D721Med (cell line): ENCODE data around the gene NXF1.
"Not testable (repeated sequence)": the region's sequence is repeated elsewhere in the genome, so short reads cannot be mapped to it uniquely, and the experiment has no call there.

Source experiments
- DNase-seq: peaks from one replicate; pipeline ENCODE4 v3.0.0; 2011; ENCODE audit warnings: low spot score; ENCODE audit not compliant: insufficient read length
- FAIRE-seq: peaks from 2 replicates; lab custom pipeline; 2011; peaks lifted over from hg19 to GRCh38; lab: Jason Lieb, UNC
- TF ChIP-seq, protein P1 (sequence below): IDR thresholded peaks from 2 replicates; pipeline ENCODE4 v1.5.1; 2012; ENCODE audit warnings: mild to moderate bottlenecking, control low read depth; ENCODE audit not compliant: insufficient read depth; ENCODE audit errors: missing control alignments

Gene NXF1

DNA sequence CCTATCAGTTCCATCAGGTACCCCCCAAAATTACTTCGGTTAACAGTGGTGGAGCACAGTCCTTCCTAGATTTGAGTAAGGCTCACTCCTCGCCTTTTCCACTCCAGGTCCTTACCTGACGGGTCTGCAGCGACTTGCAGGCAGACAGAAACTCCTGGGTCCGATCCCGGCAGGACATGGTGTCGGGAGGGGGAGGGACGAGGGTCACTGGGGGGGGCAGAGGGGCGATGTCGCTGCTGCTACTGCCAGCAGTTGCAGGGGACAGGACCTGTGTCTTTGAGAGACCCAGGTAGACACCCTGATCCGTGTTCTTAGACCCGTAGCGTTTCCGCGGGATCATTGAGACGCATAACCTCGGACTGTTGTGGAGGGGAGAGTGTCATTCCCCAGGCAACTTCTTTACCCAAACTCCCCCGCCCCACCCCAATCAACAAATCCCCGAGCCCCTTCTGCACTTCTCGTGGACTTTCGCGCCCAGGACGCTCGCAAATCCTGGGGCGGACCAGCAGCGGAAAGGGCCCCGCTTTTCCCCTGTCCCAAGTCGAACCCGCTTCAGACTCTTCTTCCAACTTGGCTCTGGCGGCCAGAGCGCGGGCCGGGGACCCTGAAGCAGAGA is 25.8 kb upstream of the NXF1 start:
- TF ChIP-seq, protein P1, sequence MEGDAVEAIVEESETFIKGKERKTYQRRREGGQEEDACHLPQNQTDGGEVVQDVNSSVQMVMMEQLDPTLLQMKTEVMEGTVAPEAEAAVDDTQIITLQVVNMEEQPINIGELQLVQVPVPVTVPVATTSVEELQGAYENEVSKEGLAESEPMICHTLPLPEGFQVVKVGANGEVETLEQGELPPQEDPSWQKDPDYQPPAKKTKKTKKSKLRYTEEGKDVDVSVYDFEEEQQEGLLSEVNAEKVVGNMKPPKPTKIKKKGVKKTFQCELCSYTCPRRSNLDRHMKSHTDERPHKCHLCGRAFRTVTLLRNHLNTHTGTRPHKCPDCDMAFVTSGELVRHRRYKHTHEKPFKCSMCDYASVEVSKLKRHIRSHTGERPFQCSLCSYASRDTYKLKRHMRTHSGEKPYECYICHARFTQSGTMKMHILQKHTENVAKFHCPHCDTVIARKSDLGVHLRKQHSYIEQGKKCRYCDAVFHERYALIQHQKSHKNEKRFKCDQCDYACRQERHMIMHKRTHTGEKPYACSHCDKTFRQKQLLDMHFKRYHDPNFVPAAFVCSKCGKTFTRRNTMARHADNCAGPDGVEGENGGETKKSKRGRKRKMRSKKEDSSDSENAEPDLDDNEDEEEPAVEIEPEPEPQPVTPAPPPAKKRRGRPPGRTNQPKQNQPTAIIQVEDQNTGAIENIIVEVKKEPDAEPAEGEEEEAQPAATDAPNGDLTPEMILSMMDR = no peak
- FAIRE-seq (no peak), DNase-seq (no peak)

DNA sequence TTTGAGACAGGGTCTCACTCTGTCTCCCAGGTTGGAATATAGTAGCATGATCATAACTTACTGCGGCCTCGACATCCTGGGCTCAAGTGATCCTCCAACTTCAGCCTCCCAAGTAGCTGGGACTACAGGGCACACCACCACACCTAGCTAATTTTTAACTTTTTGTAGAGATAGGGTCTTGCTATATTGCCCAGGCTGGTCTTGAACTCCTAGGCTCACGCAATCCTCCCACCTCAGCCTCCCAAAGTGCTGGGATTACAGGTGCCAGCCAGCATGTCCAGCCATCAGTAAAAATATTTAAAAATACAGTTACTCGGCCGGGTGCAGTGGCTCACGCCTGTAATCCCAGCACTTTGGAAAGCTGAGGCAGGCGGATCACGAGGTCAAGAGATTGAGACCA is 22.9 kb upstream of the NXF1 start:
- DNase-seq, FAIRE-seq: not testable (repeated sequence)

DNA sequence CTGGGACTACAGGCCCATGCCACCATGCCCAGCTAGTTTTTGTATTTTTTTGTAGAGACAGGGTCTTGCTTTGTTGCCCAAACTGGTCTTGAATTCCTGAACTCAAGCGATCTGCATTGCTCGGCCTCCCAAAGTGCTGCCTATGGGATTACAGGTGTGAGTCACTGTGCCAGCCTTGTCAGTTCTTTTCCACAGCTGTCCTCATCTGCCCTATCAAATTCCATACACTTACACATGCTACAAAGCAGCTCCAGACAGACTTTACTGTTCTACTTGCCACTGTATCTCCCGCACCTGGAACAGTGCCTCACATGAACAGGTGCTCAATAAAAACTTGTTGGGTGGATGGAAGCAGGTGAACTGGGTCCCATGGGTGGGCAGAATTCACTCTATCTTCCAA is 18.4 kb upstream of the NXF1 start:
- FAIRE-seq = no peak
- TF ChIP-seq, protein P1 = no peak
- no peak for DNase-seq

DNA sequence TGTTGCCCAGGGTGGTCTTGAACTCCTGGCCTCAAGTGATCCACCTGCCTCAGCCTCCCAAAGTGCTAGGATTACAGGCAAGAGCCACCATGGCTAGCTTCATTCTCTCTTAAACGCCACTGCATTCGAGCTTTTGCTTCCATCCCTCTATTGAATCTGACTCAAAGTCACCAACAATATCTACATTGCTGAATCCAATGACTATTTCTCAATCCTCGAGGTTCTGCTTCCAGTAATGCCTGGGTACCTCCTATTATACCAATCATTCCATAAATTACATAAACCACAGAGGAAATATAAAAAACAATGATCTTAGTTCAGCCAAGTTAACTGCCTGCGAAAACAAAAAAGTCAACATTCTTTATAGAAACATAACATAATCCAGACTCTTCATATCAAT is 11.9 kb upstream of the NXF1 start:
- FAIRE-seq = no peak
- TF ChIP-seq, protein P1 = no peak

DNA sequence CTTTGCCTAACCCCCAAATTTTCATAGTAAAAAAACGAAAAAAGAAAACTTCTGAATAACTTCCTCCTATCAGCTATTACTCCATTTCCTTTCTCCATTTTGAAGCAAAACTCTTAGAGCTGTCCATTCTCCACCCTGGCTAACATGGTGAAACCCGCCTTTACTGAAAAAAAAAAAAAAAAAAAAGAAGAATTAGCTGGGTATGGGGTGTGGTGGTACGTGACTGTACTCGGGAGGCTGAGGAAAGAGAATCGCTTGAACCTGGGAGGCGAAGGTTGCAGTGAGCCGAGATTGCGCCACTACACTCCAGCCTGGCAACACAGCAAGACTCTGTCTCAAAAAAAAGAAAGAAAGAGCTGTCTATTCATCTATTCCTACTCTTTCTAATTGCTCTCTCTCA is 11.3 kb upstream of the NXF1 start:
- TF ChIP-seq, protein P1 = no peak
- DNase-seq (no peak), FAIRE-seq (no peak)

More for the DNA sequence above, 11.9 kb upstream of the NXF1 start:
- DNase-seq = no peak

DNA sequence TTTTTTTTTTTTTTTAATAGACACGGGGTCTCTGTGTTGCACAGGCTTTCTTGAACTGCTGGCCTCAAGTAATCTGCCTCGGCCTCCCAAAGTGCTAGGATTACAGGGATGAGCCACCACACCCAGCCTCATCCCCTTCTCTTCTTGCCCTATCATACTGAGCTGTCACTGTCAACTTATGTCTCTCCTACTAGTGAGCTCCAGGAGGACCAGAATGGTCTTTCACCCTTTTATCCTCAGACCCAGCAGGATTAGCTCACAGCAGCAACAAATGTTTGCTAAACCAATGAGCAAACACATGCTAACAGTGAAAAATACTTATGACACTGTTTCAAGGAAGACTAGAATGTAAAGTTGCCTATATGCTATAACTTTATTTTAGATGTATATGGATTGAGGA is 6.4 kb upstream of the NXF1 start:
- DNase-seq (no peak), FAIRE-seq (no peak)
- TF ChIP-seq, protein P1 = no peak

DNA sequence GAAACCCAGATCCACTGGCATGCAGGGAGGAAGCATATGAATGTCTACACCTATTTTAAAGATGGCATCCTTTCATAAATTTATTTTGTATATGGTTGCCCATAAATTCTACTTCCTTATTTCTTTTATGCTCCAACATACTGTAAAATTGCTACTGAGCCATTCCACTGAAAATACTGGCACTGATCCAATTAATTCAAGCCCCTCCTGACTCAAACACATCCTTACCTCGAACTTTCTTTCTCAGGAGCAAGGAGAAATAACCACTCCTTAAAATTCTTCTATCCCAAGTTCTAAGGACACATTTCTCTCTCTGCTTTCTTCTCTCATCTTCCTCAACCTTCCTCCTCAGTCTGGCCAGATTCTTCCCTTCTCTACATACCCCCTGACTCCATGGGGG is 5.5 kb upstream of the NXF1 start:
- DNase-seq (no peak), FAIRE-seq (no peak)
- TF ChIP-seq, protein P1 = no peak
